SU-DHL-6 (cell line): Measurements from ENCODE around the gene GRXCR2.

Experiments used
- H2AFZ ChIP-seq: fragments of 200-600 bp; sonication (generic); 2 replicates; pipeline ENCODE4 v1.6.1; 2014; ENCODE audit warnings: low read depth, mild to moderate bottlenecking, moderate library complexity, mixed read lengths, antibody characterized with exemption, low read length; ENCODE audit not compliant: severe bottlenecking
- H3F3A ChIP-seq: fragments of 200-600 bp; shearing (Covaris generic); 2 replicates; pipeline ENCODE4 v1.6.0; 2016; ENCODE audit warnings: antibody characterized with exemption, mild to moderate bottlenecking; ENCODE audit not compliant: insufficient read depth
- H3K27ac ChIP-seq: fragments of 200-600 bp; sonication (generic); 2 replicates; pipeline ENCODE4 v1.5.1; 2016; ENCODE audit warnings: low read depth, mild to moderate bottlenecking, low read length, moderate library complexity, mixed read lengths
- H3K27me3 ChIP-seq: fragments of 200-600 bp; sonication (generic), shearing (Covaris generic); 2 replicates; pipeline ENCODE4 v1.6.0; 2014; ENCODE audit warnings: mild to moderate bottlenecking, low read length
- H3K36me3 ChIP-seq: fragments of 200-600 bp; sonication (generic); 2 replicates; pipeline ENCODE4 v1.6.1; 2014; ENCODE audit warnings: mild to moderate bottlenecking, low read length, mixed read lengths
- H3K4me2 ChIP-seq: fragments of 300-600, 200-600 bp; shearing (Covaris generic), sonication (generic); 2 replicates; pipeline ENCODE4 v1.6.0; 2014; ENCODE audit warnings: low read length, low read depth, mild to moderate bottlenecking; ENCODE audit not compliant: poor library complexity, severe bottlenecking
- H3K4me3 ChIP-seq: fragments of 200-600 bp; sonication (generic); 2 replicates; pipeline ENCODE4 v1.5.1; 2014; ENCODE audit warnings: antibody characterized with exemption, low read length, mild to moderate bottlenecking, mixed read lengths; ENCODE audit not compliant: insufficient read depth, poor library complexity, severe bottlenecking
- H3K79me2 ChIP-seq: fragments of 200-600 bp; sonication (generic); 2 replicates; pipeline ENCODE4 v1.6.1; 2014; ENCODE audit warnings: mild to moderate bottlenecking, low read length, moderate library complexity; ENCODE audit not compliant: insufficient read depth
- H3K9ac ChIP-seq: fragments of 200-600 bp; sonication (generic); 2 replicates; pipeline ENCODE4 v1.7.0; 2014; ENCODE audit warnings: mild to moderate bottlenecking, low read length
- H3K9me2 ChIP-seq: fragments of 200-600 bp; sonication (generic); replicated peaks from 2 replicates; pipeline ENCODE4 v1.6.1; 2014; ENCODE audit warnings: low read length; ENCODE audit not compliant: insufficient read depth
- H3K9me3 ChIP-seq: fragments of 200-600 bp; sonication (generic); 2 replicates; pipeline ENCODE4 v1.6.1; 2014; ENCODE audit warnings: low read length, mixed read lengths; ENCODE audit not compliant: insufficient read depth
- H4K20me1 ChIP-seq: fragments of 200-600 bp; sonication (generic); 2 replicates; pipeline ENCODE4 v1.6.1; 2014; ENCODE audit warnings: low read depth, mild to moderate bottlenecking, antibody characterized with exemption, low read length, moderate library complexity, mixed read lengths
- CTCF ChIP-seq: fragments of 200-600 bp; sonication (generic); IDR thresholded peaks from one replicate; pipeline ENCODE4 v1.5.1; 2017; ENCODE audit warnings: antibody characterized with exemption, mild to moderate bottlenecking, low read length, moderate library complexity; ENCODE audit not compliant: insufficient read depth, poor library complexity, severe bottlenecking
- EZH2phosphoT487 ChIP-seq: fragments of 200-600 bp; sonication (generic), shearing (Covaris generic); conservative IDR thresholded peaks from 2 replicates; pipeline ENCODE4 v1.6.1; 2018; ENCODE audit warnings: mild to moderate bottlenecking, antibody characterized with exemption, low read length, moderate library complexity, mixed read lengths

GRXCR2 gene

GRCh38 chr5:145812877-145813276, 59.9 kb downstream of the GRXCR2 start:
- H3K4me3 ChIP-seq = no peak overlapping the region
- TF ChIP-seq CTCF = no peak
- TF ChIP-seq EZH2phosphoT487 = no peak
- no peak overlapping the region for H3K4me2 ChIP-seq
- H3K27me3 ChIP-seq = no peaks in the 10 kb centered on the region
- H2AFZ ChIP-seq = no peak overlapping the region
- no peaks in the 10 kb centered on the region for H3K9me2 ChIP-seq
- H4K20me1 ChIP-seq = no peaks in the 10 kb centered on the region
- no peaks in the 10 kb centered on the region for H3K79me2 ChIP-seq
- no peaks in the 10 kb centered on the region for H3F3A ChIP-seq
- no peaks in the 10 kb centered on the region for H3K9me3 ChIP-seq
- H3K9ac ChIP-seq = no peak overlapping the region
- H3K27ac ChIP-seq = no peak overlapping the region
- H3K36me3 ChIP-seq = no peaks in the 10 kb centered on the region

- Histone ChIP-seq H3K4me3 (no peak overlapping the region), H3K79me2 (no peaks in the 10 kb centered on the region), H3K27me3 (no peaks in the 10 kb centered on the region), H3K27ac (no peak overlapping the region), H3K4me2 (no peak overlapping the region), H4K20me1 (no peaks in the 10 kb centered on the region), H3K9ac (no peak overlapping the region), H3K36me3 (no peaks in the 10 kb centered on the region), H3K9me2 (no peaks in the 10 kb centered on the region), H2AFZ (no peak overlapping the region), H3F3A (no peaks in the 10 kb centered on the region), H3K9me3 (no peaks in the 10 kb centered on the region)
- TF ChIP-seq CTCF = no peak
- no peak for TF ChIP-seq EZH2phosphoT487
These were observed 60.8 kb downstream of the GRXCR2 start for GRCh38 chr5:145811834-145812625.
